ENCODE measurements around the gene BFSP2.

- no peak for TF ChIP-seq CTCF (IDR thresholded peaks at IDR 0.05)
- no peak for TF ChIP-seq POLR2A (IDR thresholded peaks at IDR 0.05)
These were observed 115.3 kb downstream of the BFSP2 start for GRCh38 chr3:133515127-133515526.
